ENCODE results near the gene ATP4B. TPM values are rescaled to one million over a fixed set of nuclear protein-coding genes. Genes with fewer than 3 reads are reported as not detected.
A peak's percentile ranks its signal among the peaks of the same experiment; 100 is the strongest.
"Not testable (repeated sequence)": the region's sequence is repeated elsewhere in the genome, so short reads cannot be mapped to it uniquely, and the experiment has no call there.

ATP4B gene
- total RNA-seq, 1 experiment from 2014 or later: not detected

DNA sequence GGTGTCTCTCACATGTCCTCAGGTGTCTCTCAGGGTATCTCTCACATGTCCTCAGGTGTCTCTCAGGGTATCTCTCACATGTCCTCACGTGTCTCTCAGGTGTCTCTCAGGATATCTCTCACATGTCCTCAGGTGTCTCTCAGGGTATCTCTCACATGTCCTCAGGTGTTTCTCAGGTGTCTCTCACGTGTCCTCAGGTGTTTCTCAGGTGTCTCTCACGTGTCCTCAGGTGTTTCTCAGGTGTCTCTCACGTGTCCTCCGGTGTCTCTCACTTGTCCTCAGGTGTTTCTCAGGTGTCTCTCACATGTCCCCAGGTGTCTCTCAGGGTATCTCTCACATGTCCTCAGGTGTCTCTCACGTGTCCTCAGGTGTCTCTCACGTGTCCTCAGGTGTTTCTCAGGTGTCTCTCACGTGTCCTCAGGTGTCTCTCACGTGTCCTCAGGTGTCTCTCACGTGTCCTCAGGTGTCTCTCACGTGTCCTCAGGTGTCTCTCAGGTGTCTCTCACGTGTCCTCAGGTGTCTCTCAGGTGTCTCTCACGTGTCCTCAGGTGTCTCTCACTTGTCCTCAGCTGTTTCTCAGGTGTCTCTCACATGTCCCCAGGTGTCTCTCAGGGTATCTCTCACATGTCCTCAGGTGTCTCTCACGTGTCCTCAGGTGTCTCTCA, 33.2 kb downstream of the ATP4B start:
- POLR2A ChIA-PET, CTCF ChIA-PET: not testable (repeated sequence)

GRCh38 chr13:113624235-113624587, 33.8 kb downstream of the ATP4B start:
- no peak for DNase-seq (ENCODE audit: low read depth, low spot score)
- TF ChIP-seq CBX3 (IDR thresholded peaks at IDR 0.05; ENCODE audit: low read depth) (no peak), ZNF274 (IDR thresholded peaks at IDR 0.05; ENCODE audit: low read depth, low read length) (no peak), SRF (IDR thresholded peaks at IDR 0.05; ENCODE audit: low read depth) (no peak), CEBPB (IDR thresholded peaks at IDR 0.05; ENCODE audit: low read depth) (no peak), JUND (IDR thresholded peaks at IDR 0.05) (no peak), POLR2A (IDR thresholded peaks at IDR 0.05; ENCODE audit: borderline replicate concordance, extremely low read depth, insufficient read depth, insufficient read length) (no peak), ZBTB33 (IDR thresholded peaks at IDR 0.05; ENCODE audit: extremely low read depth, insufficient replicate concordance, low read length) (no peak), SP1 (IDR thresholded peaks at IDR 0.05; ENCODE audit: low read depth) (no peak), EZH2 (IDR thresholded peaks at IDR 0.05) (no peak), RAD21 (IDR thresholded peaks at IDR 0.05; ENCODE audit: low read depth) (no peak), ZFX (IDR thresholded peaks at IDR 0.05) (no peak), MAX (IDR thresholded peaks at IDR 0.05) (no peak), FOSL1 (IDR thresholded peaks at IDR 0.05; ENCODE audit: low read depth) (no peak)
- TF ChIP-seq, protein P1, sequence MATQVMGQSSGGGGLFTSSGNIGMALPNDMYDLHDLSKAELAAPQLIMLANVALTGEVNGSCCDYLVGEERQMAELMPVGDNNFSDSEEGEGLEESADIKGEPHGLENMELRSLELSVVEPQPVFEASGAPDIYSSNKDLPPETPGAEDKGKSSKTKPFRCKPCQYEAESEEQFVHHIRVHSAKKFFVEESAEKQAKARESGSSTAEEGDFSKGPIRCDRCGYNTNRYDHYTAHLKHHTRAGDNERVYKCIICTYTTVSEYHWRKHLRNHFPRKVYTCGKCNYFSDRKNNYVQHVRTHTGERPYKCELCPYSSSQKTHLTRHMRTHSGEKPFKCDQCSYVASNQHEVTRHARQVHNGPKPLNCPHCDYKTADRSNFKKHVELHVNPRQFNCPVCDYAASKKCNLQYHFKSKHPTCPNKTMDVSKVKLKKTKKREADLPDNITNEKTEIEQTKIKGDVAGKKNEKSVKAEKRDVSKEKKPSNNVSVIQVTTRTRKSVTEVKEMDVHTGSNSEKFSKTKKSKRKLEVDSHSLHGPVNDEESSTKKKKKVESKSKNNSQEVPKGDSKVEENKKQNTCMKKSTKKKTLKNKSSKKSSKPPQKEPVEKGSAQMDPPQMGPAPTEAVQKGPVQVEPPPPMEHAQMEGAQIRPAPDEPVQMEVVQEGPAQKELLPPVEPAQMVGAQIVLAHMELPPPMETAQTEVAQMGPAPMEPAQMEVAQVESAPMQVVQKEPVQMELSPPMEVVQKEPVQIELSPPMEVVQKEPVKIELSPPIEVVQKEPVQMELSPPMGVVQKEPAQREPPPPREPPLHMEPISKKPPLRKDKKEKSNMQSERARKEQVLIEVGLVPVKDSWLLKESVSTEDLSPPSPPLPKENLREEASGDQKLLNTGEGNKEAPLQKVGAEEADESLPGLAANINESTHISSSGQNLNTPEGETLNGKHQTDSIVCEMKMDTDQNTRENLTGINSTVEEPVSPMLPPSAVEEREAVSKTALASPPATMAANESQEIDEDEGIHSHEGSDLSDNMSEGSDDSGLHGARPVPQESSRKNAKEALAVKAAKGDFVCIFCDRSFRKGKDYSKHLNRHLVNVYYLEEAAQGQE (IDR thresholded peaks at IDR 0.05; ENCODE audit: low read depth): no peak
- ChIA-PET RAD21 (ENCODE audit: low non-redundant PET in 1 of 2, low total read pairs in 2 of 2, uncharacterized antibody in 2 of 2, unreplicated experiment in 2 of 2) (no interaction called here), CTCF (no interaction called here), POLR2A (no interaction called here)
- no peak for ATAC-seq
- Histone ChIP-seq H3K9me2 (ENCODE audit: insufficient read depth) (no peaks in the 10 kb centered on the region), H3K4me2 (ENCODE audit: low read length) (no peak overlapping the region), H3K9ac (ENCODE audit: low read length) (no peak overlapping the region), H4K20me1 (ENCODE audit: insufficient read depth) (peaks cover 6% of the 10 kb centered on the region; the same call in 1 of the 2 replicates), H3K4me1 (ENCODE audit: control insufficient read depth in 1 of 2, insufficient read depth in 2 of 2, low read length in 2 of 2) (no peaks in the 10 kb centered on the region), H3K36me3 (ENCODE audit: control insufficient read depth in 1 of 2, insufficient read depth in 2 of 2, low read length in 2 of 2) (peaks cover 17 to 46% of the 10 kb centered on the region in 2 experiments), H3K4me3 (replicated peaks in 1 of 2; ENCODE audit: low read depth in 1 of 2, low read length in 2 of 2) (no peak overlapping the region), H3K79me2 (ENCODE audit: insufficient read depth, low read length) (peaks cover 98% of the 10 kb centered on the region), H3K9me3 (ENCODE audit: control insufficient read depth in 1 of 2, insufficient read depth in 1 of 2, low read depth in 1 of 2, low read length in 2 of 2) (no peaks in the 10 kb centered on the region), H2AFZ (ENCODE audit: low read depth, low read length, poor library complexity, severe bottlenecking) (no peak overlapping the region), H3K27me3 (ENCODE audit: insufficient read depth, low read length) (no peaks in the 10 kb centered on the region), H3K27ac (ENCODE audit: low read depth, low read length) (peak overlapping the region; percentile 33; the same call in 1 of the 2 replicates)
- no TSS peak for BruUV-seq (replicated peaks)
- intact Hi-C loops (cut with micrococcal nuclease): no loop called here

More for the DNA sequence above, 33.2 kb downstream of the ATP4B start:
- H3K4me2 ChIP-seq (ENCODE audit: low read length); H3K9me2 ChIP-seq (ENCODE audit: insufficient read depth); DNase-seq (ENCODE audit: low read depth, low spot score); H3K9ac ChIP-seq (ENCODE audit: low read length); BruUV-seq (replicated peaks); H3K9me3 ChIP-seq (ENCODE audit: control insufficient read depth in 1 of 2, insufficient read depth in 1 of 2, low read depth in 1 of 2, low read length in 2 of 2); H3K27me3 ChIP-seq (ENCODE audit: insufficient read depth, low read length); H3K4me3 ChIP-seq (replicated peaks in 1 of 2; ENCODE audit: low read depth in 1 of 2, low read length in 2 of 2); H4K20me1 ChIP-seq (ENCODE audit: insufficient read depth); H2AFZ ChIP-seq (ENCODE audit: low read depth, low read length, poor library complexity, severe bottlenecking); intact Hi-C loops (cut with micrococcal nuclease); RAD21 ChIA-PET (ENCODE audit: low non-redundant PET in 1 of 2, low total read pairs in 2 of 2, uncharacterized antibody in 2 of 2, unreplicated experiment in 2 of 2); H3K4me1 ChIP-seq (ENCODE audit: control insufficient read depth in 1 of 2, insufficient read depth in 2 of 2, low read length in 2 of 2); ATAC-seq: not testable (repeated sequence)
- Histone ChIP-seq H3K27ac (ENCODE audit: low read depth, low read length) (peak overlapping the region; percentile 33; the same call in 1 of the 2 replicates), H3K79me2 (ENCODE audit: insufficient read depth, low read length) (peaks cover 98% of the 10 kb centered on the region), H3K36me3 (ENCODE audit: control insufficient read depth in 1 of 2, insufficient read depth in 2 of 2, low read length in 2 of 2) (peaks cover 17 to 51% of the 10 kb centered on the region in 2 experiments)
